Heart right ventricle (tissue), 16 donors: ENCODE results near the gene IL19. TPM values are rescaled to one million over a fixed set of nuclear protein-coding genes. Genes with fewer than 3 reads are reported as not detected.

ENCODE experiments used
- ATAC-seq, 8 donors: fragments of 200-7000 bp; cut with Tn5 transposase; one replicate each; pipeline ENCODE4 v1.9.1; 2020; ENCODE audit warnings: mild to moderate bottlenecking in 8 of 8, moderate library complexity in 8 of 8, moderate number of reproducible peaks in 1 of 8
- DNase-seq, 2 donors: peaks; one replicate each; pipeline ENCODE4 v3.0.0-alpha.2; 2020
- H3K27ac ChIP-seq, 10 donors: fragments of 200-600 bp; sonication (generic) in 2 of 10; one replicate each; pipeline versions ENCODE4 v1.5.0 to v1.8.0; 2020 to 2022; ENCODE audit warnings: mild to moderate bottlenecking in 3 of 10
- H3K27me3 ChIP-seq, 7 donors: fragments of 200-600 bp; one replicate each; pipeline ENCODE4 v1.8.0; 2021 to 2022; ENCODE audit warnings: mild to moderate bottlenecking in 2 of 7
- H3K36me3 ChIP-seq, 9 donors: fragments of 200-600 bp; sonication (generic) in 1 of 9; one replicate each; pipeline versions ENCODE4 v1.5.0 to v1.8.0; 2020 to 2022; ENCODE audit warnings: mild to moderate bottlenecking in 2 of 9
- H3K4me1 ChIP-seq, 9 donors: fragments of 200-600 bp; sonication (generic) in 1 of 9; one replicate each; pipeline versions ENCODE4 v1.5.0 to v1.8.0; 2020 to 2022; ENCODE audit warnings: mild to moderate bottlenecking in 4 of 9
- H3K4me3 ChIP-seq, 10 donors: fragments of 200-600 bp; sonication (generic) in 2 of 10; one replicate each; pipeline versions ENCODE4 v1.5.0 to v1.8.0; 2020 to 2022; ENCODE audit warnings: mild to moderate bottlenecking in 7 of 10, moderate library complexity in 2 of 10
- H3K9me3 ChIP-seq, 11 donors: fragments of 200-600 bp in 10 of 11; sonication (generic) in 2 of 11; one replicate each; pipeline versions ENCODE4 v1.5.0 to v1.8.0; 2013 to 2022; ENCODE audit warnings: mild to moderate bottlenecking in 2 of 11, control low read depth in 1 of 11, moderate library complexity in 1 of 11
- WGBS, 2 donors: extraction: QIAGEN DNeasy Blood & Tissue Kit; methylation state at CpG; one replicate each; pipeline ENCODE4 v1.1.7; 2013; ENCODE audit warnings: inconsistent platforms in 1 of 2; 5-methylcytosine and 5-hydroxymethylcytosine counted together
- intact Hi-C, 10 donors: fragments of 100-400 bp; cut with DNase I; formaldehyde crosslinking; loops; one replicate each; pipeline versions ENCODE4 v1.11.1 to v1.14.2; 2022
- polyA plus RNA-seq, 2 donors: library from polyadenylated mRNA; stranded (reverse); fragments of 200-250 nt; gene quantifications; one replicate each; pipeline ENCODE4 v1.2.3, GENCODE V29; 2013
- total RNA-seq, 10 donors: library from RNA; stranded (reverse); fragmentation: NEBNext Ultra II Directional in 3 of 10; extraction: Animal tissue kit (Norgen Biotek cat#: 25700) in 3 of 10; gene quantifications; one replicate each; pipeline versions ENCODE4 v1.2.1 to v1.2.4, GENCODE V29; 2021 to 2023
- TF ChIP-seq, protein P1 (sequence below), 9 donors: fragments of 200-600 bp; sonication (generic) in 2 of 9; IDR thresholded peaks; one replicate each; pipeline versions ENCODE4 v1.5.0 to v1.8.0; 2021 to 2022; ENCODE audit warnings: antibody characterized with exemption in 9 of 9, mild to moderate bottlenecking in 5 of 9, moderate library complexity in 1 of 9
- donor health status: Arrhythmogenic right ventricular cardiomyopathy.
- donor health status: ischemic (EF 13 %, LVEDD 7.1; RV severe dilation, severe dysfunction).
- donor health status: healthy with polysubstance abuse.
- donor health status: DM: no; HTN: yes; CAD: no.
- donor health status: DM: no; HTN: no; CAD: no.
- donor health status: ischemic (EF 25% LVEDD 6.9; RV normal size, moderate dysfunction).
- donor health status: ischemic (EF 25% LVEDD 5.7; RV mildly dilated, moderate dysfunction).
- donor health status: healthy.
- donor health status: DM: yes; HTN: yes; CAD: no.
- donor health status: Ischemic cardiomyopathy.
- donor health status: ischemic (EF 35%, LVEDD 5.7; RV mildly dilated, moderate dysfunction).
- donor health status: nonischemic (EF 11% LVEDD 7.7; RV severe dilation, severe dysfunction).
- donor health status: DM: yes; HTN: yes; CAD: no.
- donor health status: PGD.
- donor health status: ischemic (EF 29% LVEDD 5.4; RV normal size, mild dysfunction).
- donor health status: nonischemic (EF 23%, LVEDD 6.1; RV moderate dilation, normal function).

The IL19 gene
- total and polyA plus RNA-seq, 12 donors, result not detected

DNA sequence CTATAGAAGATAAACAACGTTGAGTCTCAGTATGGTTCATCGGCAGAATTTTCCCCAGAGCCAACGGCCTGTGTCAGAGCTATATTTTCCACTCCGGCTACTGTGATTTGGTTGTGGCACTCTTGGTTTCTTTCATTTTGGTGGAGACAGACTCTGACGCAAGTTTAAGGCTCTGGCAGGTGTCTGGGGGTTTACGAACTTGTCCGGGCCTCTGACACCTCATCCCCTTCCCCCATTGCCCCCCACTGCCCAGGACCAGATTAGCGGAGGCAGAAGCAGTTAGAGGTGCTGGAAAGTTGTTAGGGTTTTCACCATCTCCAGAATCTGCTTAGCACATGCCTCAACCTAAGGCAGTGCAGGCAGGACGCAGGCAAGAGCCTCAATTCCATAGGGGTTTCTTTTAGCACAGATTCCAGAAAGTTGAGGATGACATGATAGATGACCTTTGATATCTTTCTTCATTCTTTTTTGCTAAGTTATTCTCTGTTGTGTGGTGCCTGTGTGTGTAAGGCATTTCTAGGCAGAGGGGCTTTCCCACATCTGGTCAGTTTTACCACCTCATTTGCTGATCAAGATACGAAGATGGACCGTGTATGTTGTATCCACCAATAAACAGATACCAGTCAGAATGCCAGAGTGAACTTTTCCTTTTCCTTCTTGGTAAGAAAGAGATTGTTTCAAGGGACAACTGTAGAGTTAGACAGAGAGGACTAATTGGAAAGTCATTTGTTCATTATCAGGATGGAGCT lies 20.1 kb downstream of the IL19 start:
- DNase-seq (no peak), ATAC-seq (no peak)
- Histone ChIP-seq H3K27ac (no peak overlapping the region), H3K36me3 (no peaks in the 10 kb centered on the region), H3K27me3 (no peaks in the 10 kb centered on the region), H3K9me3 (no peaks in the 10 kb centered on the region), H3K4me1 (peaks cover 0 to 7% (median 0%) of the 10 kb centered on the region in 9 donors), H3K4me3 (no peak overlapping the region)
- intact Hi-C loops, result no loop called here
- TF ChIP-seq, protein P1, sequence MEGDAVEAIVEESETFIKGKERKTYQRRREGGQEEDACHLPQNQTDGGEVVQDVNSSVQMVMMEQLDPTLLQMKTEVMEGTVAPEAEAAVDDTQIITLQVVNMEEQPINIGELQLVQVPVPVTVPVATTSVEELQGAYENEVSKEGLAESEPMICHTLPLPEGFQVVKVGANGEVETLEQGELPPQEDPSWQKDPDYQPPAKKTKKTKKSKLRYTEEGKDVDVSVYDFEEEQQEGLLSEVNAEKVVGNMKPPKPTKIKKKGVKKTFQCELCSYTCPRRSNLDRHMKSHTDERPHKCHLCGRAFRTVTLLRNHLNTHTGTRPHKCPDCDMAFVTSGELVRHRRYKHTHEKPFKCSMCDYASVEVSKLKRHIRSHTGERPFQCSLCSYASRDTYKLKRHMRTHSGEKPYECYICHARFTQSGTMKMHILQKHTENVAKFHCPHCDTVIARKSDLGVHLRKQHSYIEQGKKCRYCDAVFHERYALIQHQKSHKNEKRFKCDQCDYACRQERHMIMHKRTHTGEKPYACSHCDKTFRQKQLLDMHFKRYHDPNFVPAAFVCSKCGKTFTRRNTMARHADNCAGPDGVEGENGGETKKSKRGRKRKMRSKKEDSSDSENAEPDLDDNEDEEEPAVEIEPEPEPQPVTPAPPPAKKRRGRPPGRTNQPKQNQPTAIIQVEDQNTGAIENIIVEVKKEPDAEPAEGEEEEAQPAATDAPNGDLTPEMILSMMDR (IDR thresholded peaks at IDR 0.05), result no peak
- 86 to 87% methylated on average over 11 of the region's 11 CpGs for WGBS, 2 donors

DNA sequence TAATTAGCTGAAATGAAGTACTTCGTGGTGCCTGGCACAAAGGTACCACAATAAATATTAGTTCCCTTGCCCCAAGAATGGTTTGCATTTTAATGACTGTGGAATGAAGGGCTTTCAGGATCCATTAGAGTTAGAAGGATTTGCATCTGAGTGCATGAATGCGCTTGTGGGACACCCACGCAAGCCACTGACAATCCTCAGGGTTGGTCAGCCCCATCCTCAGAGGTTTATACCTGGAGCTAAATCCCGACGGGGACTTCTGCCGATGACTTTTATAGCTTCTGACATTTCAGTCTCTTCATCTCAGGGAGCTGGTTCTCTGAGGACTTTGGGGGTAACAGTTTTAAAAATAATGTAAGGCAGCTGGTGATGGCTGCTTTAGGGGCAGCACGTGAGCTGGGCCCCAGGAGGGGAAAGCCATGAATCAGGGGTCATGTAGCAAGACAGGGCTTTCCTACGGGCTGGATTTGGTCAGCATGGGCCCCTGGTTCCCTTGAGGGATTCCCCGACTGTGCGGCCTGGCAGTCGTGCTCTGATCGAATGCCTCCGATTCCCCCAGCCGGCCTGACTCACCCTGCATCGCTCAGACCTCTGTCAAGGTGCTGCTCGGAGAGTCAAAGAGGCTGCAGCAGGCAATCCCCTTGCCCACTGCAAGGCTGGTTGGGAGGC lies 22.5 kb downstream of the IL19 start:
- no peak overlapping the region for H3K4me3 ChIP-seq
- H3K36me3 ChIP-seq, result no peaks in the 10 kb centered on the region
- H3K27ac ChIP-seq, result no peak overlapping the region
- DNase-seq (no peak), ATAC-seq (no peak)
- TF ChIP-seq, protein P1 (IDR thresholded peaks at IDR 0.05), result no peak
- no peaks in the 10 kb centered on the region for H3K27me3 ChIP-seq
- peaks cover 0 to 24% (median 0%) of the 10 kb centered on the region in 9 donors for H3K4me1 ChIP-seq
- no peaks in the 10 kb centered on the region for H3K9me3 ChIP-seq
- 87% methylated on average over 16 of the region's 16 CpGs for WGBS, 2 donors
- intact Hi-C loops, result no loop called here

DNA sequence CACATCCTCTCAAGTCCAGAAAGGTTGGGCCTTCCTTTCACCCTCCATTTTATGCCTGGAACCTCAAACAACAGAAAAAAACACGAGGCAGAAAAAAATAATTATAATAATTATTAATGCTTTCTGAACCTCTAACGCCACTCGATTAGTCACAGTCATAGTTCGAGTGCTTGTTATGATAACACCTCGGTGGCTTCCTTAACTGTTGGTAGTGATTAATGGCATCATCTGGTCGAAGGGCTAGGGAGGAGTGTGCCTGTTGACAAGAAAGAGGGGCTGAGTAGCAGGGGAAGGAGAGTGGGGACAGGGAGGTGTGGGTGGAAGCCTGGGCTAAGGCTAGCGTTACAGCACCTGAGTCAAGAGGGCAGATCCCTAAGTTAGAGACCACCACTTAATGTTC lies 23.0 kb downstream of the IL19 start:
- ATAC-seq (no peak), DNase-seq (no peak)
- H3K4me3 ChIP-seq, result no peak overlapping the region
- H3K9me3 ChIP-seq, result no peaks in the 10 kb centered on the region
- TF ChIP-seq, protein P1 (IDR thresholded peaks at IDR 0.05), result no peak
- H3K27ac ChIP-seq, result no peak overlapping the region
- H3K27me3 ChIP-seq, result no peaks in the 10 kb centered on the region
- intact Hi-C loops, result no loop called here
- no peaks in the 10 kb centered on the region for H3K36me3 ChIP-seq
- WGBS, 2 donors, result 67 to 81% methylated on average over 7 of the region's 7 CpGs
- peaks cover 0 to 29% (median 0%) of the 10 kb centered on the region in 9 donors for H3K4me1 ChIP-seq

DNA sequence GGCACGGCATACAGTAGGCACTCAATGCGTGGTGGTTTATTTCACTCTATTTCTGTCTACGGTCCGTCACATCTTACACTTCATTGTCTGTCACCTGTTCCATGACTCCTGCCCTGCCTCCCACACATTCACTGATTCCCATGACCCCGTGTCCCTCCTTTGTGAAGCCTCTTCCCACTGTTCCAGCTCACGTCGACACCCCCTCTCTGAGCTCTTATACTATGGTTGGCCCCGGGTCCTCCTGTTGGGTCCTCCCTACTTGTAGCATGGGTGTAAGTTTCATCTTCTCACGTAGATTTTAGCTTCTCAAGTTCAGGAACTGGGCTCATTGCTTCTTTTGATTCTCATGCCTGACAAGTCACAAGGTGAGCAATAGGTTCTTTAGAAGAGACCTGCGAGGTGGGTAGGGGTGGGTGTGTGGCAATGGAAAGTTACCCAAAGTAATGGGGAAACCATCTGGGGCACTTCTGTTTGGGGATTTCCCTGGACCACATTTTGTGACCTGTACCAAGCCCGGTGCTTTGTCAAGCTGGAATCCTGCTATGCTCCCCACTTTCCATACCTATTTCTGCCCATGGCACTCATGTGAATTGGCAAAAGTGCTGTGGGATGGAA lies 23.8 kb downstream of the IL19 start:
- no peak overlapping the region for H3K4me3 ChIP-seq
- peaks cover 0 to 29% (median 0%) of the 10 kb centered on the region in 9 donors for H3K4me1 ChIP-seq
- H3K9me3 ChIP-seq, result no peaks in the 10 kb centered on the region
- intact Hi-C loops, result no loop called here
- no peak overlapping the region for H3K27ac ChIP-seq
- WGBS, 2 donors, result 85 to 91% methylated on average over 11 of the region's 11 CpGs
- ATAC-seq, result no peak
- H3K36me3 ChIP-seq, result no peaks in the 10 kb centered on the region
- TF ChIP-seq, protein P1 (IDR thresholded peaks at IDR 0.05), result no peak
- H3K27me3 ChIP-seq, result peaks cover 0 to 2% (median 0%) of the 10 kb centered on the region in 7 donors
- DNase-seq, result no peak
